HG02610 (cell line): ENCODE data around the gene SLC25A34.

ENCODE experiments used
- ATAC-seq: cut with Tn5 transposase; IDR thresholded peaks from one replicate; pipeline ENCODE4 v1.9.1; 2021; ENCODE audit warnings: mild to moderate bottlenecking, moderate library complexity; ENCODE audit not compliant: unreplicated experiment

Gene SLC25A34

DNA sequence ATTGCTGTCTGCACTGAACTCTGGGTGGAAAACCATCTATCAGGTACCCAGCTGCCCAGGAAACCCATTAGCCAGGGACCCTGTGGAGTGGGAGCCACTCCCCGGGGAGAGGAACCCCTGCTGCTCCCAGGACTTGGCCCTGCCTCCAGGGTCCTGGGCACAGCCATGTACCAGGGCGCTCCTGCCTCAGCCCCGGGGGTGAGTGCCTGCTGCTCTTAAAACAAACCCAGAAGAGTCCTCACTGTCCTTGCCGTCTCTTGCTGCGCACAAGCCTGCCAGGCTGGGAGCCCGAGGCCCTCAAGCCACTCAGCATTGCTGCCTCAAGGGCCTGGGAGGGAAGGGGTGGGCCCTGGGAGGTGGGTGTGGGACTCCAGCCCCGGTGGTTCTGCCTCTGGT, 3.4 kb upstream of the SLC25A34 start:
- no peak for ATAC-seq

GRCh38 chr1:15733218-15733725, 2.8 kb upstream of the SLC25A34 start:
- no peak for ATAC-seq

DNA sequence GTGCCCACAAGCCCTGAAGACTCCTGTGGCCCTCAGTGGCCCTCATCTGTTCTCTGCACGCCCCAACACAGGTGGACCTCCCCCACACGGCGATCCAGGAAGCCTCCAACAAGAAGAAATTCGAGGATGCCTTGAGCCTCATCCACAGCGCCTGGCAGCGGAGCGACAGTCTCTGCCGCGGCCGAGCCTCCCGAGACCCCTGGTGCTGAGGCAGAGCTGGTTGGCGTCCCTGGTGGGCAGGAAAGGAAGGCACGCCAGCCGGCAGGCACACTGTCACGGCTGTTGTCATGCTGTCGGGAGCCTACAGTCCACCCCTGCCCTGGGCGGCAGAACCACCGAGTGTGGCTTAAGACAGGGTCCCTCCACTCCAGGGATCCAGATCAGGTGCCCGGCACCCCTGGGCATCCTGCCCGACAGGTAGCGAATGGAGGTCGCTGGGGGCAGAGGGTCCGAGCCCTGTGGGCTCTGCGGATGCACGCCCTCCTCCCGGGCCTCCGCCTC, 2.3 kb upstream of the SLC25A34 start:
- ATAC-seq, result no peak

- no peak for ATAC-seq
These were observed 1.8 kb upstream of the SLC25A34 start for GRCh38 chr1:15734296-15734695.

DNA sequence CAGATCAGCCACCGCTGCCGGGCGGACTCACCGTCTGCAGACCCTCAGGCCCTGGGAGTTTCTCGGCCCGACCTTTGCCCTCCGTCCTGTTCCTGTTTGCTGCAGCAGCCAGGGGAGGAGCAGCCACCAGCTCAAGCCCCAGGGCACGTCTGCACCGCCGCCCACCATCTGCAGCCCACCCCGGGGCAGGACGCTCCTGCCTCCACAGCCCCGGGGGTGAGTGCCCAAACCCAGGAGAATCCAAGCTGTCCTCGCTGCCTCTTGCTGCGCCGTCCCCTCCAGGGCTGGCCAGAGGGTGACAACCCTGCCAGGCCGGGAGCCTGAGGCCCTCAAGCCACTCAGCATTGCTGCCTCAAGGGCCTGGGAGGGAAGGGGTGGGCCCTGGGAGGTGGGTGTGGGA, 1.2 kb upstream of the SLC25A34 start:
- no peak for ATAC-seq

DNA sequence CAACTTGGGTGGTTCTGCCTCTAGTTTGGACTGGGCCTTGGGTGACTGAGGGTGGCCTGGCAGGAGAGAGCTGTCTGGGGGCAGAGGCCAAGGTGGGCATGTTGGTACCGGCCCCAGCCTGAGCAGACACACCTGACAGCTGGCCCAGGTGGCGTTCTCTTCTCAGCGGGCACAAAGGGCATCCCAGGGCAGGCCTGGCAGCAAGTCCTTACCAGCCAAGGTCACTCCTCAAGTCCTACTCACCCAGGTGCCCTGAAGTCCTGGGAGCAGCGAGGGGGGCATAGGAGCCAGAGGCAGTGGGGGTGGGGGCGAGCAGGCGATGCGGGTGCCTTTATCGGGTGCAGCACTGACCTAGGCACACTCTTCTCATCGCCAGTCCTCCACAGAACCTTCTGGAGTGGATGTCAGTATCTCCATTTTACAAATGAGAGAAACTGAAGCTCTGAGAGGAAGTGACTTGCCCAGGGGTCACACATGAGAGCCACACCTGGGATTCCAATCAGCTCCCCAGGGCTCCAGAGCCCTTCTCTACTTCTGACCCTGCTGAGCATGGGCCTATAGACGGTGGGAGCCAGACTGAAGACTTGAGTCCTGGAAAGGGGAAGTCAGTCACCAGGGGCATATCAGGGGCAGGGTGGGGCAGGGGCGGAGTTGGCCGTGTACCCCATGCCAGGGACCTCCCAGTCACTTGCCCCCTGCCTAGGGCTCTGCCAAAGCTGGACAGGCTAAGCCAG, 587 bp upstream of the SLC25A34 start:
- ATAC-seq, result no peak

- ATAC-seq, result no peak
These were observed 819 bp downstream of the SLC25A34 start for GRCh38 chr1:15736892-15737261.

GRCh38 chr1:15737324-15738319, 1.6 kb downstream of the SLC25A34 start:
- ATAC-seq, result no peak

DNA sequence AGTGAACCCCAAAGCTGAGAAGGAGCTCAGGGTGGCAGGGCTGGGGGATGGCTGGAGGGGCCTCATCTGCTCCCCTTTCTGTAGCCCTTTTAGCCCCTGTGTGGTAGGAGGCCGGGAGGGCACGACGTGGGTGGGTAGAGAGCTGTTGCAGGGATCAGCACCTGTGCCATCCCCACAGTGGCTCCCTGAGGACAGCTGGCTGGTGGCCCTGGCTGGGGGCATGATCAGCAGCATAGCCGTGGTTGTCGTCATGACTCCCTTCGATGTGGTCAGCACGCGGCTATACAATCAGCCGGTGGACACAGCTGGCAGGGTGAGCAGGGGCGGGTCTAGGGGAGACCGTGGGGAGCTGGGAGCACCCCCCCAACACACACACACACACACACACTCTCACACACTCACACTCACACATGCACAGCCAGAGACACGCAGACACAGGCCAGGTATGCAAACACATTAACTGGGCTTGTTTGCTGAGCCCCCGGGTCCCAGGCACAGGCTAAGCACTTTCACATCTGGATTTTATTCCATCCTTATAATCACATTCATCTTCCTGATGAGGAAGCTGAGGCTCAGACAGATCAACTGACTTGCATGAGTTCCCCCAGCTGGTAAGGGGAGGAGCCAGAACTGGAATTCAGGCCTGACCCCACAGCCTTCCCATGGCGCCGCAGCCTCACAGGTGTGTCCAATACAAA, 2.5 kb downstream of the SLC25A34 start:
- no peak for ATAC-seq

DNA sequence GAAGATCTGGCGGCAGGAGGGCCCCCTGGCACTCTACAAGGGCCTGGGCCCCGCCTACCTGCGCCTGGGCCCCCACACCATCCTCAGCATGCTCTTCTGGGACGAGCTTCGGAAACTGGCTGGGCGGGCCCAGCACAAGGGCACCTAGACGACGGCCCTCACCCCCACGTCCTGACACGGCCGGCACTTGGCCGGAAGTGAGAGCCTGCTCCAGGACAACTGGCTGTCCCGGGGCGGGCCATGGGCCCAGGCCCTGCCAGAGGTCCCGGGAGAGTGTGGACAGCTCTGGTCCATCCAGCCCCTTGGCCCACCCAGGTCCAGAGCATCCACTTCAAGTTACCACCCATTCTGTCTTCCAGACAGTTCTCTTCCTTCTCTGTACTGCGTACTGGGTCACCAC, 3.2 kb downstream of the SLC25A34 start:
- no peak for ATAC-seq

GRCh38 chr1:15739745-15740144, 3.7 kb downstream of the SLC25A34 start:
- no peak for ATAC-seq

DNA sequence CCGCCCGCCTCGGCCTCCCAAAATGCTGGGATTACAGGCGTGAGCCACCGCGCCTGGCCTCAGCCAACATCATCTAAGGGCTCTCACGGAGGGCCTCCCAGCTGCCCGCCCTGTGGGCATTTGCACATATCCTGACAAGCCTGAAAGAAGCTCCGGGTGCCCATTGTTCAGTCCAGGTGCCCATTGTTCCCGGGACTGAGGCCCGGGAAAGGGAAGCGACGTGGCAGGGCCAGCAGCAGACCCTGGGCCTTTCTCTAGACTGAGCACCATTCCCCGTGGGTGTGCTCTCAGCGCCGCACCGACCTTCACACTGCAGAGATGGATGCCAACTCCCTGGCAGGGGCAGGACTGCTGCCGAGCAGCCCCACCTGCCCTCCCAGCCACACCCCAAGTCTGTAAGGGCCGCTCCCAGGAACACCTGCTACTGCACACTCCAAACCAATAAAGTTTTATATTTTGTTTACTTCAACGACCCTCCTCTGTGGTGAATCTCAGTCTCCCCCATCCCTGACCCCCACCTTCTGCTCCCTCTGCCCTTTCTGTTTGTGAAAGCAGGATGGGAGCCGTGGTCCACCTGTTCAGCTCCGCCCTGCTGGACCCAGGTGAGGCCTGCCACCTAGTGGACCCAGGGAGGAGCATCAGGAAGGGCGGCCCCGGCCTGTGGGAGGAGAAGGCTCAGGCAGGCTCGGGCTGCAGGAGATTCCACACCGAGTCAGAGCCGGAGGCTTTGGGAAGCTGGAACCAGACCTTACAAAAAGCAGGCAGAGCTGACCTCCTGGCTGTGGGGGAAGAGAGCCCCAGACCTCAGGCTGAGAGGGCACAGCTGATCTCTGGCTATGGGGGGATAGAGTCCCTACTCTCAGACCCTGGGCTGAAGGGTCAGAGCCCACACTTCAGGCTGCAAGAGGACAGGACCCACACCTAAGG, 5.1 kb downstream of the SLC25A34 start:
- ATAC-seq, result no peak

DNA sequence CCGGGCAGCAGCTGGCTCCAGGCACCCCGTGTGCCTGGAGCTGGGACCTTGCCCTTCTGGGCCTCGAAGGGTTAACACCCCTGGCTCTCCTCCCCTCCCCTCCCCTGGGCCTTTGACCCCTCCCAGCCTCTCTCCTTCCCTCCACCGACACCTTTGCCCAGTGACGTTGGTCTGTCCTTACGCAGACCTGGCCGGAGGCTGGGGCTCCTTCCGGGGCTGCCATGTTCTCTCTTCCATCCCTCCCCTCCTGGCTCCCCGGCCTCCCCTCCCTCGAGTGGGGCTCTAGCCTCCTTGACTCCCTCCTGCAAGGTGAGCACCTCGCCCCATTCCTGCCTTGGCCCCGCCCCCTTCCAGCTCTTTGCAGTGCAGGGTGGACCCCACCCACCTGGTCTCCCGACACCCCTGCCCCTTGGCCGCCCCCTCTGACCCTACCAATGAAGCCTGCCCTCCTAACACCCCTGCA, 6.3 kb downstream of the SLC25A34 start, which contains the start of gene TMEM82:
Gene TMEM82, plus strand, starts transcription at position 161 of the 463 bp plus-strand sequence. Its CDS starts 61 bp downstream, at position 222.
- no peak for ATAC-seq

DNA sequence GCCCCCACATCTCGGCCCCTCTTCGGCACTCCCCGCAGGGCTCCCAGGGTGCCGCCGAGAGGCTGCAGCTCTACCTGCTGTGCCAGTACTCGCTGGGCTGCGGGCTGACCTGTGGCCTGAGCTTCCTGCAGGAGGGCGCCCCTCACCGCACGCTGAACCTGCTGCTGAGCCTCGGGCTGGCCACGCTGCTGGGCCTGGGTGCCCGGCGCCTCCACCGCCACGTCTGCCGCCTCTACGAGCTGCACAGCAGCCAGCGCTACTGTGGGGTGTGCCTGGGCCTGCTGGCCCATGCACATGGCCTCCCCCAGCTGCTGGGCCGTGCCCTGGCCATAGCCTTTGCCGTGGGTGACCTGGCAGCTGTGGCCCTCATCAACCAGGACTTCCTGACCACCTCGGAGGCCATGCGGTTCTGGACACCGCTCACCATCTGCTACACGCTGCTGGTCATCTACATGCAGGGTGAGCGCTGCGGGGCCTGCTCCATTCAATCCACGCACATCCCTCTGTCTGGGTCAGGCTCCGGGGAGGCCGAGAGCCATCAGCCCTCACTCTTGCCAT, 8.1 kb downstream of the SLC25A34 start:
- ATAC-seq, result no peak

DNA sequence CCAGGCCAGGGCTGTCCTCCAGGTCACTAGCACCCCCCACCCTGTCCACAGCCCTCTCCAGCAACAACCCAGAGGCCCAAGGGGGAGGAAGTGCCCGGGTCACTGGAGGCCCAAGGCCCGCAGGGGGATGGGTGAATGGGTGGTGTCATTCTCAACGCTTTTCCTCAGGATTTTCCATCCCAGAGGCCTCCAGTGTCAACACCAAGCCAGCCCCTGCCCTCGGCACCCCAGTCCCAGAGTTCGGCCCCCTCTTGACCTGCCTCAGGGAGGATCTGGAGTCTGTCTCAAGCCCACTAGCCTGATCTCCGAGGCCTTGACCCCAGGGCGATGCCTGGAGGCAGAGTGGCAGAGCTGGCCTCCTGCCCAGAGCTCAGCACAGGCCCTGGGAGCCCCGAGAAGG, 11.3 kb downstream of the SLC25A34 start:
- ATAC-seq, result no peak

DNA sequence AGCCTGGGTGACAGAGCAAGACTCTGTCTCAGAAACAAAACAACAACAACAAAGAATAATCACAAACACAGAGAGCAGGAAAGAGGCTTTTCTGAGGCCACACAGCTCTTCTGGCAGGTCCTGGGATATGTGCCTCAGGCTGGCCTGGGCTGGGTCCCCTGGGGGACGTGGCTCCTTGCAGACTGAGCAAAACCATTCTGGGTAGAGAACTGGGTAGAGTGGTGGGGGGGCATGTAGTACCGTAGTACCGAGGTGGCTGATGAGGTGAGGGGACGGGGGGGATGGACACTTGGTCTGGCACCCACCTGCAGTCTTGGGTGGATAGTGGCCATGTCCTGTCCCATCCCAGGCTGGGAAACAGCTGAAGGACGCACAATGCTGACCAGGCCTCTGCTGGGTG, 12.2 kb downstream of the SLC25A34 start:
- ATAC-seq, result no peak

DNA sequence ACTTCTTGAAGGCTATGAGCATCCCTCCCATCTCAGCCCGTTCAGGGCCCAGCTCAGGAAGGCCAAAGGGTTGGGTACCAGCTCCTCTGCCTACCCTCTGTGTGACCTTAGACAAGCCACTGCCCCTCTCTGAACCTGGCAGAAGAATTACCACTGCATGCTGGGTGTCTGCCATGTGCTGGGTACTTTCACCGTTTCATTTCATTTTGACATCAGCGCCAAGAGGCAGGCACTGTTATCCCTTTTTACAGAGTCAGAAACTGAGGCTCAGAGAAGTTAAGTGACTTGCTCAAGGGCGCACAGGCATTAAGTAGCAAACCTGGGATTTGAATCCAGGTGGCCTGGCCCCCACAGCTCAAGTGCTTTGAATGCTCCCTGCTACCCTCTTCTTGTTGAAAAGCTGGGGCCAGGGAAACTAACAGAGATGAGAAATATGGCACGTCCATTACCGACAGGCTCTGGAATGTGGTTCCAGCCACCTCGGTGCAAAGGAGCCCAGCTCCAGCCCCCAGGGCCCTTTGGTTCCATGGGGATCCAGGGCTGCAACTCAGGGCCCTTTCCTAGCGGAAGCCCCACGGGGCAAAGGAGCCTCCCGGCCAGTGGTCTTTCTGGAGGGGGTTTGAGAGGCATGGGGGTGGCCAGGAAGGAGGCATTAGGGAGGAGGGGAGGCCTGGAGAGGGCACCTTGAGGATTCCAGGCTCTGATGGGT, 12.8 kb downstream of the SLC25A34 start:
- no peak for ATAC-seq

DNA sequence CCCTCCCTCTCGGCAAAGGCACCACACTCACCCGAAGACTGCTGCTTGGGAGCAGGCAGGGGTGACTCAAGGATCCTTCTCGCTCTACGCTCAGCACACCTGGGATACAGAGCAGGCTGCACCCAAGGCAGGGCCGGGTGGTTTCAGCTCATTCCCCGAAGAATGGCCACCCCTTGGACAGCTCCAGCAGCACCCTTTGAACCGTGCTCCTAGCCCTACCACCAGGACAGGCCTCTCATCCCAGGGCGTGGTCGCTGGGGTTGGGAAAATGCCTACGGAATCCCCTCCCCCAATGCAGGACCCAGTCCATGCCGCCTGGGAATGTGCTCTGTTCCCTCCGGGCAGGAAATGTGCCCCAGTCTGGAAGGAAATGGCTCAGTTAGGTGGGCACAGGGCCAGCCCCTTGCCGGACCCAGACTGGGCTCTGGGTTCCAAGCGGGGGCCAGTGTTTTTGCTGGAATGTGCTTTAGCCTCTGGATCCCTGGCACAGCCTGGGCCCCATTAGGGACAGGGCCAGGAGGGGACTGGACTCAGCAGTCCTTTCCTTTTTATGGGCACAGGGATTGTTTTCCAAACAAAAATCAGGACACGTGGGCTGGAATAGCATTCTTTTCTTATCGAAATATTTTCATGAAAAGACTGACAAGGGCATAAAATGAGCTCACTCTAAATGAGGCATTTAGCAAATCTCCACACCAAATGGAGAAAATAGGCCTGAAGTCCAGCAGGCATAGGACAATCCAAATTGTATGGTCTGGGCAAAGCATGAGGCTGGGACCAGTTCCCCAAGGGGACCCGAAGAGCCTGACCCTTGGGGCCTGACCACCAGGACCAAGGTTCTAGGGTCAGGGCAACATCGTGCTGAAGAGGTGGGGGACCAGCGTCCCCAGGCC, 13.6 kb downstream of the SLC25A34 start:
- ATAC-seq, result no peak
